MM.1S (cell line): Measurements from ENCODE around the gene TBCA.

Experiments used
- DNase-seq: peaks from one replicate; pipeline ENCODE4 v3.0.0-alpha.2; 2015
- H2AFZ ChIP-seq: fragments of 300-600 bp; sonication (generic); 2 replicates; pipeline ENCODE4 v1.6.0; 2016; ENCODE audit warnings: antibody characterized with exemption, low read length
- H3F3A ChIP-seq: fragments of 300-600 bp; sonication (generic); 2 replicates; pipeline ENCODE4 v1.6.1; 2016; ENCODE audit warnings: mild to moderate bottlenecking, antibody characterized with exemption, low read length, moderate library complexity, mixed read lengths; ENCODE audit not compliant: insufficient read depth
- H3K27ac ChIP-seq: fragments of 300-600 bp; sonication (generic); 2 replicates; pipeline ENCODE4 v1.5.1; 2016; ENCODE audit warnings: mild to moderate bottlenecking, low read length
- H3K27me3 ChIP-seq: fragments of 300-600 bp; sonication (generic); replicated peaks from 2 replicates; pipeline ENCODE4 v1.6.0; 2016; ENCODE audit warnings: low read length; ENCODE audit not compliant: insufficient read depth
- H3K36me3 ChIP-seq: fragments of 300-600 bp; sonication (generic); replicated peaks from 2 replicates; pipeline ENCODE4 v1.6.1; 2016; ENCODE audit warnings: mild to moderate bottlenecking, low read length, mixed read lengths; ENCODE audit not compliant: insufficient read depth
- H3K4me1 ChIP-seq: fragments of 300-600 bp; sonication (generic); 2 replicates; pipeline ENCODE4 v1.6.1; 2016; ENCODE audit warnings: low read length, mixed read lengths
- H3K4me2 ChIP-seq: fragments of 300-600 bp; sonication (generic); 2 replicates; pipeline ENCODE4 v1.6.0; 2016; ENCODE audit warnings: low read depth, low read length
- H3K4me3 ChIP-seq: fragments of 300-600 bp; sonication (generic); 2 replicates; pipeline ENCODE4 v1.5.1; 2016; ENCODE audit warnings: low read length, mixed read lengths
- H3K79me2 ChIP-seq: fragments of 300-600 bp; sonication (generic); 2 replicates; pipeline ENCODE4 v1.6.1; 2016; ENCODE audit warnings: mixed run types, low read length, mixed read lengths
- H3K9ac ChIP-seq: fragments of 300-600 bp; sonication (generic); 2 replicates; pipeline ENCODE4 v1.6.1; 2016; ENCODE audit warnings: low read length, mixed read lengths
- H3K9me2 ChIP-seq: fragments of 300-600 bp; sonication (generic); replicated peaks from 2 replicates; pipeline ENCODE4 v1.6.1; 2016; ENCODE audit warnings: mild to moderate bottlenecking, low read length, mixed read lengths; ENCODE audit not compliant: insufficient read depth
- H3K9me3 ChIP-seq: fragments of 300-600 bp; sonication (generic); replicated peaks from 2 replicates; pipeline ENCODE4 v1.6.1; 2016; ENCODE audit warnings: mild to moderate bottlenecking, low read length, mixed read lengths; ENCODE audit not compliant: insufficient read depth
- H4K20me1 ChIP-seq: fragments of 300-600 bp; sonication (generic); 2 replicates; pipeline ENCODE4 v1.6.1; 2016; ENCODE audit warnings: mild to moderate bottlenecking, low read length, moderate library complexity, mixed read lengths; ENCODE audit not compliant: insufficient read depth
- EZH2 ChIP-seq: fragments of 300-600 bp; sonication (generic); optimal IDR thresholded peaks from 2 replicates; pipeline ENCODE3; 2017; ENCODE audit warnings: low read depth, mild to moderate bottlenecking, antibody characterized with exemption, low read length, mixed read lengths
- EZH2phosphoT487 ChIP-seq: fragments of 300-600 bp; sonication (generic); IDR thresholded peaks from 2 replicates; pipeline ENCODE4 v1.6.1; 2018; ENCODE audit warnings: antibody characterized with exemption, low read length
- TF ChIP-seq, protein P1 (sequence below): fragments of 300-600 bp; sonication (generic); IDR thresholded peaks from 2 replicates; pipeline ENCODE4 v1.5.1; 2016; ENCODE audit warnings: antibody characterized with exemption, low read length, mixed read lengths

TBCA gene

DNA sequence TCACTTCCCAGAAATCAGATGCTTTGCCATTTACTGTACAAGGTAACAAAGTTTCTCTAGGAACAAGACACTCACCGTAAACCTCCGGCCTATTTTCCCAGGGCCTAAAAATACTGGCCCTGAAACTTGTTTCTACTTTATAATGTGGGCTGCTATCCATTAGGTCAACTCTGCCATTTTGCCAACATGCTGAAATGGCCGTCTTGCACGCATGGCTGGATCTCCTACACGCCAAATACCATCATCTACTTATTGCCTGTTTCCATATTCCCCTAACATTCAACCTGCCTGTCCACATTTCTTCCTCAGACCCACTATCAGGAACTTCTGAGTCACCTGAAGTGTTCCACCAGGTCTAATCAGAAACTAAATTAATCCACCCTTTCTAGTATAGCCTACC is 4.7 kb downstream of the TBCA start:
- peaks cover 18% of the 10 kb centered on the region; the same call in 1 of the 2 replicates for H4K20me1 ChIP-seq
- no peak overlapping the region for H3K4me2 ChIP-seq

DNA sequence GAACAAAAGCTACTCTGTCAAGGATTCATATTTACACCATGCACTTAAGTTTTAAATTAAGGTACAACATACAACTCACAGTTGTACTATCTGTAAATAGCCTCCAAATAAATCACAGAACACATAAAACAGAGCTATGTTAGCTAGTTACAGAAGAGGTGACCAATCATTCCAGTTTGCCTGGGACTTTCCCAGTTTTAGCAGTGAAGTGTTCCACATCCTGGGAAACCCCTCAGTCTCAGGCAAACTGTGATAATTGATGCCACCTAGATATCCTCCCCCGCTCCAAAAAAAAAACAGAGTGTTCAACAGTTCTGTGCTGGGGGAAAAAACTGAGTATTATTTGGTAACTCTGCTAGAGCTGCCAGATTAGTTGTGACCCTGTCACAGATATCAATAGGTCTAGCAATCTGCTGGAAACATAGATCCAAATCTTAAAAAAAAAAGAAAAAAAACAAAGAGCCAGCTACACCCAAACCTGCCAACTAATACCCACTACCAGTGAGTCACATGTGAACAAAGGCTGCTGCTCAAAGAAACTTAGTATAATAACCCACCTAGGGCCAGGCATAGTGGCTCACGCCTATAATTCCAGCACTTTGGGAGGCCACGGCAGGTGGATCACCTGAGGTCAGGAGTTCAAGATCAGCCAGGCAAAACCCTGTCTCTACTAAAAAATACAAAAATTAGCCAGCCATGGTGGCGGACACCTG is 5.7 kb downstream of the TBCA start:
- TF ChIP-seq, protein P1, sequence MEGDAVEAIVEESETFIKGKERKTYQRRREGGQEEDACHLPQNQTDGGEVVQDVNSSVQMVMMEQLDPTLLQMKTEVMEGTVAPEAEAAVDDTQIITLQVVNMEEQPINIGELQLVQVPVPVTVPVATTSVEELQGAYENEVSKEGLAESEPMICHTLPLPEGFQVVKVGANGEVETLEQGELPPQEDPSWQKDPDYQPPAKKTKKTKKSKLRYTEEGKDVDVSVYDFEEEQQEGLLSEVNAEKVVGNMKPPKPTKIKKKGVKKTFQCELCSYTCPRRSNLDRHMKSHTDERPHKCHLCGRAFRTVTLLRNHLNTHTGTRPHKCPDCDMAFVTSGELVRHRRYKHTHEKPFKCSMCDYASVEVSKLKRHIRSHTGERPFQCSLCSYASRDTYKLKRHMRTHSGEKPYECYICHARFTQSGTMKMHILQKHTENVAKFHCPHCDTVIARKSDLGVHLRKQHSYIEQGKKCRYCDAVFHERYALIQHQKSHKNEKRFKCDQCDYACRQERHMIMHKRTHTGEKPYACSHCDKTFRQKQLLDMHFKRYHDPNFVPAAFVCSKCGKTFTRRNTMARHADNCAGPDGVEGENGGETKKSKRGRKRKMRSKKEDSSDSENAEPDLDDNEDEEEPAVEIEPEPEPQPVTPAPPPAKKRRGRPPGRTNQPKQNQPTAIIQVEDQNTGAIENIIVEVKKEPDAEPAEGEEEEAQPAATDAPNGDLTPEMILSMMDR: no peak
- TF ChIP-seq EZH2 (no peak), EZH2phosphoT487 (no peak)
- Histone ChIP-seq H2AFZ (no peak overlapping the region), H3F3A (0 out of 2 replicates have a peak, but pooled peaks cover under 1% of the 10 kb centered on the region), H3K4me2 (no peak overlapping the region), H4K20me1 (peaks cover 18% of the 10 kb centered on the region; the same call in 1 of the 2 replicates), H3K27ac (no peak overlapping the region), H3K4me1 (0 out of 2 replicates have a peak, but pooled peaks cover 3% of the 10 kb centered on the region), H3K27me3 (no peaks in the 10 kb centered on the region), H3K9me2 (no peaks in the 10 kb centered on the region), H3K79me2 (peaks cover 96% of the 10 kb centered on the region), H3K4me3 (no peak overlapping the region), H3K9me3 (no peaks in the 10 kb centered on the region), H3K36me3 (peaks cover 6% of the 10 kb centered on the region; the same call in 1 of the 2 replicates), H3K9ac (no peak overlapping the region)
- no peak for DNase-seq

More for the DNA sequence above, 4.7 kb downstream of the TBCA start:
- H3K9me2 ChIP-seq: no peaks in the 10 kb centered on the region
- H2AFZ ChIP-seq: no peak overlapping the region
- peaks cover 3% of the 10 kb centered on the region; the same call in 1 of the 2 replicates for H3K4me1 ChIP-seq
- DNase-seq: no peak
- no peaks in the 10 kb centered on the region for H3K9me3 ChIP-seq
- no peak overlapping the region for H3K9ac ChIP-seq
- no peaks in the 10 kb centered on the region for H3K27me3 ChIP-seq
- no peak overlapping the region for H3K4me3 ChIP-seq
- peaks cover 6% of the 10 kb centered on the region; the same call in 1 of the 2 replicates for H3K36me3 ChIP-seq
- H3K79me2 ChIP-seq: peaks cover 95% of the 10 kb centered on the region
- TF ChIP-seq, protein P1: no peak
- TF ChIP-seq EZH2phosphoT487 (no peak), EZH2 (no peak)
- peaks cover 6% of the 10 kb centered on the region; the same call in 1 of the 2 replicates for H3F3A ChIP-seq
- H3K27ac ChIP-seq: no peak overlapping the region

DNA sequence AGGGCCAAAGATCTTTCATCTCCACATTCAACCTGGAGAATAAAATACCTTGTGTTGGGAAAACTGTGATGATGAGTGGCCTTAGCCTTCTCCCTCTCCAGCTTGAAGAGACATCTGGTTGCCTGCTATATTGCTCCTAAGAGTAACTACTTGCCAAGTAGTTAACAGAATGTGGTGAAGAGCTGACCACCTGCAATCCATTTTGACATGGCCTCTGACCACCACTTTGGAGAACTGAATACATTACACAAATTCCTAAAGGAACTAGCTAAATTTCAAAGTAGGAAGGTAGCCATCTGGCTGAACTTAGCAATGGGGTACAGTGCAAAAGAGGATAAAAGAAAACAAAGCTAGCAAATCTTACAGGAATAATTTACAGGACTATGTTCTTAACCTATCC is 7.2 kb downstream of the TBCA start:
- H3K4me2 ChIP-seq: no peak overlapping the region
- no peak for TF ChIP-seq EZH2phosphoT487
- TF ChIP-seq EZH2: no peak
- TF ChIP-seq, protein P1: no peak
- H3K9ac ChIP-seq: no peak overlapping the region
- peaks cover 25% of the 10 kb centered on the region; the same call in 1 of the 2 replicates for H4K20me1 ChIP-seq
- H3K9me2 ChIP-seq: no peaks in the 10 kb centered on the region
- no peaks in the 10 kb centered on the region for H3F3A ChIP-seq
- H3K4me1 ChIP-seq: 0 out of 2 replicates have a peak, but pooled peaks cover 3% of the 10 kb centered on the region
- H3K36me3 ChIP-seq: 0 out of 2 replicates have a peak, but pooled peaks cover 6% of the 10 kb centered on the region
- H3K27me3 ChIP-seq: no peaks in the 10 kb centered on the region
- no peak for DNase-seq
- no peak overlapping the region for H2AFZ ChIP-seq
- H3K9me3 ChIP-seq: no peaks in the 10 kb centered on the region
- no peak overlapping the region for H3K4me3 ChIP-seq
- no peak overlapping the region for H3K27ac ChIP-seq
- peaks cover 95% of the 10 kb centered on the region for H3K79me2 ChIP-seq
